GM13977 (cell line): ENCODE data around the gene OLIG2.
A peak's percentile ranks its signal among the peaks of the same experiment; 100 is the strongest.

Experiments
- DNase-seq: peaks from one replicate; pipeline ENCODE4 v3.0.0; 2012; ENCODE audit warnings: low spot score
- in situ Hi-C: fragments of 300-500 bp; cut with MboI; formaldehyde crosslinking; loops from one replicate; pipeline ENCODE4 v1.12.0; 2022; ENCODE audit warnings: low sequenced_read_pairs, low pct_unique_long_range_greater_than_20kb, mixed read lengths, inconsistent platforms; ENCODE audit not compliant: unreplicated experiment
- TF ChIP-seq, protein P1 (sequence below): IDR thresholded peaks from 2 replicates; pipeline ENCODE4 v1.5.1; 2012; ENCODE audit warnings: mild to moderate bottlenecking, control low read depth; ENCODE audit not compliant: insufficient read depth; ENCODE audit errors: extremely low read depth, missing control alignments

Gene OLIG2

DNA sequence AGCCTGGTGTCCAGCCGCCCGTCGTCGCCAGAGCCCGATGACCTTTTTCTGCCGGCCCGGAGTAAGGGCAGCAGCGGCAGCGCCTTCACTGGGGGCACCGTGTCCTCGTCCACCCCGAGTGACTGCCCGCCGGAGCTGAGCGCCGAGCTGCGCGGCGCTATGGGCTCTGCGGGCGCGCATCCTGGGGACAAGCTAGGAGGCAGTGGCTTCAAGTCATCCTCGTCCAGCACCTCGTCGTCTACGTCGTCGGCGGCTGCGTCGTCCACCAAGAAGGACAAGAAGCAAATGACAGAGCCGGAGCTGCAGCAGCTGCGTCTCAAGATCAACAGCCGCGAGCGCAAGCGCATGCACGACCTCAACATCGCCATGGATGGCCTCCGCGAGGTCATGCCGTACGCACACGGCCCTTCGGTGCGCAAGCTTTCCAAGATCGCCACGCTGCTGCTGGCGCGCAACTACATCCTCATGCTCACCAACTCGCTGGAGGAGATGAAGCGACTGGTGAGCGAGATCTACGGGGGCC lies 1.2 kb downstream of the OLIG2 start:
- in situ Hi-C loops: no loop called here
- peak; percentile 50 for DNase-seq
- TF ChIP-seq, protein P1, sequence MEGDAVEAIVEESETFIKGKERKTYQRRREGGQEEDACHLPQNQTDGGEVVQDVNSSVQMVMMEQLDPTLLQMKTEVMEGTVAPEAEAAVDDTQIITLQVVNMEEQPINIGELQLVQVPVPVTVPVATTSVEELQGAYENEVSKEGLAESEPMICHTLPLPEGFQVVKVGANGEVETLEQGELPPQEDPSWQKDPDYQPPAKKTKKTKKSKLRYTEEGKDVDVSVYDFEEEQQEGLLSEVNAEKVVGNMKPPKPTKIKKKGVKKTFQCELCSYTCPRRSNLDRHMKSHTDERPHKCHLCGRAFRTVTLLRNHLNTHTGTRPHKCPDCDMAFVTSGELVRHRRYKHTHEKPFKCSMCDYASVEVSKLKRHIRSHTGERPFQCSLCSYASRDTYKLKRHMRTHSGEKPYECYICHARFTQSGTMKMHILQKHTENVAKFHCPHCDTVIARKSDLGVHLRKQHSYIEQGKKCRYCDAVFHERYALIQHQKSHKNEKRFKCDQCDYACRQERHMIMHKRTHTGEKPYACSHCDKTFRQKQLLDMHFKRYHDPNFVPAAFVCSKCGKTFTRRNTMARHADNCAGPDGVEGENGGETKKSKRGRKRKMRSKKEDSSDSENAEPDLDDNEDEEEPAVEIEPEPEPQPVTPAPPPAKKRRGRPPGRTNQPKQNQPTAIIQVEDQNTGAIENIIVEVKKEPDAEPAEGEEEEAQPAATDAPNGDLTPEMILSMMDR: no peak

DNA sequence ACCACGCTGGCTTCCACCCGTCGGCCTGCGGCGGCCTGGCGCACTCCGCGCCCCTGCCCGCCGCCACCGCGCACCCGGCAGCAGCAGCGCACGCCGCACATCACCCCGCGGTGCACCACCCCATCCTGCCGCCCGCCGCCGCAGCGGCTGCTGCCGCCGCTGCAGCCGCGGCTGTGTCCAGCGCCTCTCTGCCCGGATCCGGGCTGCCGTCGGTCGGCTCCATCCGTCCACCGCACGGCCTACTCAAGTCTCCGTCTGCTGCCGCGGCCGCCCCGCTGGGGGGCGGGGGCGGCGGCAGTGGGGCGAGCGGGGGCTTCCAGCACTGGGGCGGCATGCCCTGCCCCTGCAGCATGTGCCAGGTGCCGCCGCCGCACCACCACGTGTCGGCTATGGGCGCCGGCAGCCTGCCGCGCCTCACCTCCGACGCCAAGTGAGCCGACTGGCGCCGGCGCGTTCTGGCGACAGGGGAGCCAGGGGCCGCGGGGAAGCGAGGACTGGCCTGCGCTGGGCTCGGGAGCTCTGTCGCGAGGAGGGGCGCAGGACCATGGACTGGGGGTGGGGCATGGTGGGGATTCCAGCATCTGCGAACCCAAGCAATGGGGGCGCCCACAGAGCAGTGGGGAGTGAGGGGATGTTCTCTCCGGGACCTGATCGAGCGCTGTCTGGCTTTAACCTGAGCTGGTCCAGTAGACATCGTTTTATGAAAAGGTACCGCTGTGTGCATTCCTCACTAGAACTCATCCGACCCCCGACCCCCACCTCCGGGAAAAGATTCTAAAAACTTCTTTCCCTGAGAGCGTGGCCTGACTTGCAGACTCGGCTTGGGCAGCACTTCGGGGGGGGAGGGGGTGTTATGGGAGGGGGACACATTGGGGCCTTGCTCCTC lies 1.9 kb downstream of the OLIG2 start:
- peak; percentile 43 for DNase-seq
- TF ChIP-seq, protein P1: no peak
- in situ Hi-C loops: no loop called here

DNA sequence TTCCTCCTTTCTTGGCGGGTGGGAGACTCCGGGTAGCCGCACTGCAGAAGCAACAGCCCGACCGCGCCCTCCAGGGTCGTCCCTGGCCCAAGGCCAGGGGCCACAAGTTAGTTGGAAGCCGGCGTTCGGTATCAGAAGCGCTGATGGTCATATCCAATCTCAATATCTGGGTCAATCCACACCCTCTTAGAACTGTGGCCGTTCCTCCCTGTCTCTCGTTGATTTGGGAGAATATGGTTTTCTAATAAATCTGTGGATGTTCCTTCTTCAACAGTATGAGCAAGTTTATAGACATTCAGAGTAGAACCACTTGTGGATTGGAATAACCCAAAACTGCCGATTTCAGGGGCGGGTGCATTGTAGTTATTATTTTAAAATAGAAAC lies 2.5 kb downstream of the OLIG2 start:
- TF ChIP-seq, protein P1: no peak
- in situ Hi-C loops: no loop called here
- DNase-seq: peak; percentile 41

DNA sequence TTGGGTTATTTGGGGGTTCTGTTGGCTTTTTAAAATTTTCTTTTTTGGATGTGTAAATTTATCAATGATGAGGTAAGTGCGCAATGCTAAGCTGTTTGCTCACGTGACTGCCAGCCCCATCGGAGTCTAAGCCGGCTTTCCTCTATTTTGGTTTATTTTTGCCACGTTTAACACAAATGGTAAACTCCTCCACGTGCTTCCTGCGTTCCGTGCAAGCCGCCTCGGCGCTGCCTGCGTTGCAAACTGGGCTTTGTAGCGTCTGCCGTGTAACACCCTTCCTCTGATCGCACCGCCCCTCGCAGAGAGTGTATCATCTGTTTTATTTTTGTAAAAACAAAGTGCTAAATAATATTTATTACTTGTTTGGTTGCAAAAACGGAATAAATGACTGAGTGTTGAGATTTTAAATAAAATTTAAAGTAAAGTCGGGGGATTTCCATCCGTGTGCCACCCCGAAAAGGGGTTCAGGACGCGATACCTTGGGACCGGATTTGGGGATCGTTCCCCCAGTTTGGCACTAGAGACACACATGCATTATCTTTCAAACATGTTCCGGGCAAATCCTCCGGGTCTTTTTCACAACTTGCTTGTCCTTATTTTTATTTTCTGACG lies 3.1 kb downstream of the OLIG2 start:
- peak; percentile 36 for DNase-seq
- TF ChIP-seq, protein P1: no peak
- in situ Hi-C loops: no loop called here

DNA sequence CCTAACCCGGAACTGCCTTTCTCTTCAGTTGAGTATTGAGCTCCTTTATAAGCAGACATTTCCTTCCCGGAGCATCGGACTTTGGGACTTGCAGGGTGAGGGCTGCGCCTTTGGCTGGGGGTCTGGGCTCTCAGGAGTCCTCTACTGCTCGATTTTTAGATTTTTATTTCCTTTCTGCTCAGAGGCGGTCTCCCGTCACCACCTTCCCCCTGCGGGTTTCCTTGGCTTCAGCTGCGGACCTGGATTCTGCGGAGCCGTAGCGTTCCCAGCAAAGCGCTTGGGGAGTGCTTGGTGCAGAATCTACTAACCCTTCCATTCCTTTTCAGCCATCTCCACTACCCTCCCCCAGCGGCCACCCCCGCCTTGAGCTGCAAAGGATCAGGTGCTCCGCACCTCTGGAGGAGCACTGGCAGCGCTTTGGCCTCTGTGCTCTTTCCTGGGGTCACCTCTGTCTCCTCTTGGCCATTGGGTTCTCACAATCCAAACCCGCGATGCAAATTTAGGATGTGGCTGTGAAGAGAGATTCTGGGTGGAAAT lies 3.7 kb downstream of the OLIG2 start:
- DNase-seq: peak; percentile 22
- TF ChIP-seq, protein P1: no peak
- in situ Hi-C loops: no loop called here

DNA sequence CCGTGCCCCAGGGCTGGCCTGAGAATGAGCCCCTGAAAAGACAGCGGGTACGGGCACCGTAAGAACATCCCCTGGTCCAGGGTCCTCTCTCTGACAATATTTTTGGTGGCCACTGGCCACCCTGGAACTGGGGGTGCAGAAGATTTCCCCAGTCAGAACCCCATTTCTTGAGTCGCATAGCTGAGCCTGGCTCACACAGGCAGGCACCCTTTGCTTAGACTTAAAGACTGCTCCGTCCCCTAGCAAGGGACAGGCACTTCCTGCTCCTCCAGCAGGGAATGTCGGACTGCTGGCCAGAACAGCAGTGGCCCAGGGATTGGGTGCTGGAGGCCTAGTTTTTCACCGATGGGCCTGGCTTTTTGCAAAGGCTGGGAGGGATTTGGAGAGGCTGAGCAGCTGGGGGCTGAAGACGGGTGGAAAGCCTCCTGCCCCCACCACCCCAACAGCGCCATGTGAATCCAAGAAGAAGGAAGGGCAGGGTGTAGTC lies 4.3 kb downstream of the OLIG2 start:
- no peak for DNase-seq
- in situ Hi-C loops: no loop called here
- TF ChIP-seq, protein P1: no peak
